Fibroblast of skin of back (primary cell): ENCODE data around the gene EN2.

Experiments used
- DNase-seq: peaks from one replicate; pipeline ENCODE4 v3.0.0-alpha.2; 2013

The EN2 gene

DNA sequence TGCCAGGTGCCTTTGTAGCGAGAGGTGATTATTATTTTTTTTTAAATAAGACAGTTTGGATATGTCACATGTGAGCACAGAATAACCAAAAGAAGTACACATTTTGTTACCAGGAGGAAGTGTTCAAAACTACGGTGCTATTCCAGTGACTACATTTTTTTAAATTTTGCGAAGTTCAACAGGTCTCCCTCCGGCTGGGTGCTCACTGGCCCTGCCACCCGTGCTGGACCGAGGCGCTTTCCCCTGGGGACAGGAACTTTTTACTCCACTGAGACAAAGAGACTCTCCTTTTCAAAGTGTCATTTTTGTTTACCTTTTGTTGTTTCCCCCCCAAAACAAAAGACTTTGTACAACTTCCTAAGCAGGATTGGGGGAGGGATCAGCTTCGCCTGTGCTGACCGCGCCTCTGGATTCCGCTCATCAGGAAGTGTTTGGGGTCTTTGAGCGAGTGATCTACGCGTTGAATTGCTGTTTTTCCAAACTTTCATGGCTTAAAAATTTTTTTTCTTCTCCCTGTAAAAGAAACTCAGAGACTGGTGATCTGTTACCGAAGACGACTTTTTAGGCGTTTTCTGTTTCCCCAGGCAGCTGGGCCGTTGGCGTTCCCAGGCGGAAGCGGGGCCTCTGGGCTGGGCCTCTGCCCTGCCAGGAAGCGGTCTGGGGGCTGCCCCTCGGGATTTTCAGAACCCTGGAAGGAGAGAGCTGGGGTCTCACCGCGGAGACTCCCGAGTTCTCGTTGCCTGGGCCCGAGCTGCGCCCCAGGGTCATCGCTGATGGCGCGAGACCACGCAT, 7.2 kb downstream of the EN2 start:
- no peak for DNase-seq

DNA sequence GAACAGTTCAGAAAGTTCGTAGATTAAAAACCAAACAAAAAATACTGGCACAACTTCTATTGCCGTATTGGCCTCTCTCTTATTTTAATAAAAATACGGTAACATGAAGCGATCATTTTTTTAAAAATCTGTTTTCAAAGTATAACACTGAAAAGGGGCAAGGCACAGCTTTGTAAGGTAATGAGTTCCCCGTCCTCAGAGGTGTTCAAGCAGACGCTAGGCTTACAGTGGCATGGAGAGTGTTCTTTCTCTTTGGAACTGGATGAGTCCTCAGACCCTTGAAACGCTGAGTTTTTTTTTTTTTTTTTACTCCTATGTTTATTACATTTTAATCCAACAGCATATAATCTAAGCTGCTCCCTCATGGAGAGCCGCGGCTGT, 7.8 kb downstream of the EN2 start:
- DNase-seq = no peak

DNA sequence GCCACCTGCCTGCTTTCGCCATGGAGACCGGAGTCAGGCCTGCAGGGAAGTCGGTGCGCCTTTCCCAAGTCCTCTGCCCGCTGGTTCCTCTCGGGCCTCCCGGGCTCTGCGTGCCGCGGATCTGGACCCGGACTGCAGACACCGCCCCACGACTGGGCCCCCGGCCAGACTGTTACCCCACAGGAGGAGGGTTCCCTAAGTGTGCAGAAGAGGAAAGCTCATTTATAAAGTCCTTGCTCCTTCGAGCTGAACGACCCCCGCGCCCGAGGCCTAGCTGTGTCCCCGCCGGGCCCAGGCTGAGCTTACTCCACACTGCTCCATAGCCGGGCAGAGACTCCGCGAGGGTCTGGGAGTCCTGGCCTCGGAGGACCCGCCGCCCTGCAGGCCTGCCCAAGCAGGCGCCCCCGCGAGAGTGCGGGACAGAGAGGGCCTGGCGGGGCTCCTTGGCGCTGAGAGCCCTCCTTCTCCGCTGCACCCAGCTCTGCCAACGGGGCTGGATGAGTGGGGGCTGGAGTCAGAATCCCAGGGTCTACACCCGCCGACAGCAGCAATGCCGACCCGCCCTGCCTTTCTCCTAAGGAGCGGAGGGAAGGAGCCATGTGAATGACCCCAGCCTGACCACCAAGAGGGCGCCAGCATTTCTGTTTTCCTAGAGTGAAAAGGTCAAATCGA, 8.3 kb downstream of the EN2 start:
- DNase-seq = no peak

DNA sequence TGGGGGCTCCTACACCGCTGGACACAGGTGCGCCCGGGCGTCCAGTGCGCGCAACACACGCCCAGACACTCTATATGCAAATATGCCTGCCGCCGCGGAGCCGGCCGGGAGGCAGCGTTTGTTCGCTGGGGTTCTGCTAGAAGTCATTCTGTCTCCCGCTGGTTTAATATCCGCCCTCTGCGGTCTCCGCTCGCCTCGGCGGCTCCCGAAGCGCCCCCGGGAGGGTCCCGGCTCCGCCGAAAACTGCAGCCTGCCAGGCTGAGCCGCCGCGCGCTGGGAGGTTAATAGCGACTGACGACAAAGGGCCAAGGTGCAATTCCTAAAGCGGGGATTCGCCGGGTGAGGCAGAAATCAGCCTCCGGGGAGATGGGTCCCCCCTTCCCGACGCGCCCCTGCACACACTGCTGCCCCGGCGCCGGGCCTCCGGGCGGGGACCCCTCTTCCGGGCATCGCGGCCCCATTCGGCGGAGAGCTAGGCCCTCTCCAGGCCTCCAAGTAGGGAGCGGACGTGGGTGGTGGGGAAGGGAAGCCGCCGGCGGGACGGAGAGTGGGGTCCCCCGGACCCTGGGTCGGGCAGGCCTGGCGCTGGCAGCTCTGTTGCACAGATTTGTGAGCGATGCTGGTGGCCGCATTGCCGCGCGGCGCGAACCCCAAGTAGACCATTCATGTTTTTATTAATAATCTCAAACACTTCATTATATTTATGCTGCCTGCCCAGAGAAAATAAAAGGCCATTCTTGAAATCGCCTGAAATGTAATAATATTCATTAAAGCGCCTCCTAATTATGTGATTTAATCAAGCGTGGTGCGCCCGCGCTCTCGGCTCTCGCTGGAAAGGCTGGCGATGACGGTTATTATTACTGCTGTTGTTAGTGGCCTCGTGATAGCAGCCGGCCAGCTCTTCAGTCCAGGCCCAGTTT, 9.1 kb downstream of the EN2 start:
- no peak for DNase-seq

DNA sequence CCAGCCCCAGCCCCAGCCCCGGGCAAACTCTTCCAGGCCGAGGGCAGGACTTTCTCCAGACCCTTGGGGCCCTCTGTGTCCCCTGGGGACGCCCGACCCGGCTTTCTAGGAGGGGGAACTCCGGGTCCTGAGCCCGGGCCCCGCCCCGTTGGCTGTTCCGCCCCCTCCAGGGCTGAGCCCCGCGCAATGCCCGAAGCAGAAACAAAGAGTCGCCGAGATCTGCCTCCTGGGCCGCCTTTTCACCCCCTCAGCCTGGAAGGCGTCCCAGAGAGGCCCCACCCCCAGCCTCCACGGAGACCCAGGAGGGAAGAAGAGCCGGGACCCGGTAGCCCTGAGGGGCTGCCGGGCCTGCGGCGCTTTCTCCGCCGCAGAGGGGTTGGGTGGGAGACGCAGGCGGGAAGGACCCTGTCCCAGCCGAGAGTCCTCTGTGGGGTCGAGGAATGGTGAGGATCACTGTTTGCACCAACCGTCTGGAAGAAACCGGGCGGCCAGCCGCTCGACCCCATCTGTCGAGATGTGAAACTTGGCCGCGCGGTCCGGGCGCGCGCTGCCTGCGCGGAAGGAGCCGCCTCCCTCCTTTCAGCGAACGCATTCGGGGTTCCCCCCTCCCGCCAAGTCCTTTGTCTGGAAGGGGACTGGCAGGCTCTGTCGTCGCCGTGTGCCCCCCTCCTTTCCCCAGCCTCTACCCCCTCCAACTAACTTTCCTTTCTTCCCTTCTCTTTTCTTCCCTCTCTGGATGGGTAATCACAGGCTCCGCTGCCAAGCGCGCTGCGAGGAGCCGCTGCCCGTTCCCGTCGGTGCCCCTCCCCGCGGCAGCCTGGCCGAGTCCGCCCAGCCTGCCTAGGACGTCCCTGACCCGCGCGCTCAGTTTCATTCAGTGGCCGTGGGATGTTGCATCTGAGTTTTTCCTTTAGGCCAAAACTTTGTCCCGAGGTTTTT, 10.2 kb downstream of the EN2 start:
- no peak for DNase-seq

DNA sequence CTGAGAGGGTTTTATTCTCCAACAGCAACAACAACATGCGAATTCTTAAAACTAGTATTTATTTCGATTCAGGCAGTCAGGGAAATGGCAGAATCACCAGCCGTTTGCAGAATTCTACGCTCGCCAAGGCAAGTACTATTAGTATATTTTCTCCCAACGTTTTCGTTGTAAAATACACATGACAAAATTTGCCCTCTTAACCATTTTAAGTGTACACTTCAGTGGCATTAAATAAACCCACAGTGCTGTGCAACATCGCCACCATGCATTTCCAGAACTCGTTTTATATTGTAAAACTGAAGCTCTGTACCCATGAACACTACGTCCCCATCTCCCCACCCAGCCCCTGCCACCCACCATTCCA, 10.8 kb downstream of the EN2 start:
- no peak for DNase-seq

DNA sequence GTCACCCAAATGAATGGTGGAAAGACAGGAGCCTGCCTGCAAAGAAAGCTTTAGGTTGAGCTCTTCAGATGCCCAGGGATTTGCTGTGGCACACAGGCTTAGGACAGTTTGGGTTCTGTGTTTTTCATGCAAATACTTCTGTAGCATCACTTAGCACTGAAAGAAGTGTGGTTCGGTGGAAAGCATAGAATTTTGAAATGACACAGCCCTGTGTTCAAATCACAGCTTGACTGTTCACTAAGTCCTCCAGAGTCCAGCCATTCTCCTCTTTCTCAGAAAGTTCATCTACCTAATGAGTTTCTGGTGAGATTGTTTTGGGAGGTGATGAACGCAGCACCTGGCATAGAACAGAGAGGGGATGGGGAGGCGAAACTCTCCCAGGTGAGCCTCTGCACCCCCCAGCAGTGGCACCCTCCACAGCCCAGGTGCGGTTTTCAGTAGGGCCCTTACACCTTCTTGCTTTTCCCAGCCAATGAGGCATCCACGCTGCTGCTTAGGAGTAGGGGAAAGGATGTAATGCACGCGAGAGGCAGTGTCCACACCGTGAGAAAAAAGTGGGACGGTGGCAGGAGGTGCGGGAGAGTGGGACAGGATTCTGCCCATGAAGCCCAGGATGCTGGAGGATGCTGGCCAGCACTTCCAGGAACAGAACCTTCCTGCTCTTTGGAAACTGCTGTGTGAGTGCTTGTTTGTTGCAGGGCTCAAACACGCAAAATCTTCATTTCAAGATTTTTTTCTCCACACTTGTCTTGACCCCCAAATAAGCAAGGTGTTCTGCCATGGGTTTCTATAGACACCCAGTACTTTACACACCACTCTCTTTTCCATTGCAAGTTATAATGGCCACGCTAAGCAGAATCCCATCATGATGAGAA, 11.6 kb downstream of the EN2 start:
- DNase-seq = no peak

DNA sequence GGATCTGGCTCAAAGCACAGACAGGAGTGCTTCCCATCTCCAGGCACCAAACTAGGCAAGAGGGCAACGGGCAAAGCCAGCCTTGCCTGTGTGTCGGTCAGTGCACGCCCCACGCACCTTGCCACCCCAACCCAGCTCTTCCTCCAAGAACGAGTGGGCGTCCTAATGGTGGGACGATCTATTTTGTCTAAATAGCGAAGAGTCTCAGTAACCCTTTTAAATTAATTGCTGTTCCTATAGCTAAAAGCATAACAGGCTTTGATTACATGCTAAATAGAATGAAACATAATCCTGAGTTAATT, 12.2 kb downstream of the EN2 start:
- no peak for DNase-seq

DNA sequence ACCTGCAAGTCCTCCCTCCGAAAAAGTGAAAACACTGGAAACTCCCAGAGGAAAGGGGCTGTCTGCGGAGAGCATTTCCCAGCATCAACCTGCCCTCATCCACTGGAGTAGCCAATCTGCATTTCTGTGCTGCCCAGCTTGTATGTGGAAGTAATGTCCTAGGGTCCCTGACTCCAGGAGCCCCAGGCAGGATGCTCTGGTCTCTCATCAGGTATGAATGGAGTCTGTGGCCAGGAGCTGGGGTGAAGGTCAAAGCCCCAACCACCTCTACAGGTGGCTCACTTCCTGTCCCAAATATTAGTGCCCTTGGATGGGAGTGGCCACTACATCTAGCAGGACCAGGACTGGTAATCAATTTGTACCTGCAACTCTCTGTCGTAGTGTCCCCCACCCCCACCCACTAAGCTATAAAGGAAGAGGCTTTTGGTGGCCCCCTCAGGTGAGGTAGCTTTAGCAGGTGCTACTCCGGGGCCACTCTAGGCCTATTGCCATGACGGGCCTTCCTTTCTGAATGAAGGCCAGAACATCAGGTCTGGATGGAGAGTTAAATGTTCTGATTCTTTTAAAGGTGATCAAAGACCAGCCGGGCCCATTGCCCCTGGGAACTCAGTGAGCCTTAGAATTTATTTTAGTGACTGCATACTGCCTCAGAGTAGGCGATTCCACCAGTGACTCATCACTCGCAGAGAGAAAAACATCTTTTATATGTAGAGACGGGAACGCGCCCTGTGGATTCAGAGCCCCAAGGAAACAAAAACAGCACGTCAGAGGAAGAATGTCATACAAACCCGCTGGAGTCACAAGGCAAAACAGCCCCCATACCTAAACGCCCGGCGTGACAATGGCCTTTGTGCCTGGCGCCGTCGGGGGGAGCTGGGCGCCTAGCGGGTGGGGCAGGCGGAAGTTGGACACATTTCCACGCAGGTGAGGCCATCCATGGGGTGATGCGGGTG, 13.0 kb downstream of the EN2 start:
- no peak for DNase-seq

DNA sequence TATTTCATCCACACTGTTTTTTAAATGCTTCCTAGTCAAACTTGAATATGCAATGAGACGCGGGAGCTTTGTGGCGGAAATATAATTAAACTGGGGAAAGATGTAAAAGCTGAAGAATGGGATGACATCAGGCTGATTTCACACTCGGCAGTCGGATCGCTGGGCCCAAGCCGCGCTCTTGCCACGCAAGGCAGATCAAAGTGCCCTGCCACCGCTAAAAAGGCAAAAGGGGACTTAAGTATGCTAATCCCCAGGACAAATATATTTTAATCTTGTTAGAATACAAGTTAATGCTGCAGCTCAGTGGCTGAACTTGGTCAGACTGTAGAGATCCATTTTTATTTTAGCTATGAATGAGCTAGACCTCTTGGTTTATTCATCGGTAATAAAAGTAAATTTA, 13.8 kb downstream of the EN2 start:
- DNase-seq = no peak

DNA sequence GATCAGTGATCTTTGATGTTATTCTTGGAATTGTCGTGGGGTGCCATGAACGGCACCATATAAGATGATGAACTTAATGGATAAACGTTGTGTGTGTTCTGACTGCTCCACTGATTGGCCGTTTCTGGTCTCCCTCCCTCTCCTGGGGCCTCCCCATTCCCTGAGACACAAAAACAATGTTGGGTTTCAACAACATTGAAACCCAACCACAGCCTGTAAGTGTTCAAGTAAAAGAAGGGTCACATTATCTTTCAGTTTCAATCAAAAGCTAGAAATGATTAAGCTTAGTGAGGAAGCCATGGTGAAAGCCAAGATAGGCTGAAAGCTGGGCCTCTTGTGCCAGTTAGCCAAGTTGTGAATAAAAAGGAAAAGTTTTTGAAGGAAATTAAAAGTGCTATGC, 19.5 kb downstream of the EN2 start:
- DNase-seq = no peak

DNA sequence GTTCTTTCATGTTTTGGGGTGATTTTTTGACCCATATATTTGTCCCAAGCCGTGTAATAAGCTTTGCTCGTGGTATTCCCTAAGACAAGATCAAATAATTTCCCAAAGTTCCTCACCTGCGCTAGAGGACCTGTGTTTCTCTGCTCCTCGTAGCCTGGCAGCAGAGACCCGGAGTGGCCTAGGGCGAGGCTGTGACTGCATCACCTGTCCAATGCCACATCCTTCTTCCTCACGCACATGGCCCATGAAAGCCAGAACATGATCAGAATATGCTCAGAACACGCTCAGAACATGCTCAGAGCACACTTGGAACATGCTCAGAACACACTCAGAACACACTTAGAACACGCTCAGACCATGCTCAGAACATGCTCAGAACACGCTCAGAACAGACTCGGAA, 23.8 kb downstream of the EN2 start:
- no peak for DNase-seq

DNA sequence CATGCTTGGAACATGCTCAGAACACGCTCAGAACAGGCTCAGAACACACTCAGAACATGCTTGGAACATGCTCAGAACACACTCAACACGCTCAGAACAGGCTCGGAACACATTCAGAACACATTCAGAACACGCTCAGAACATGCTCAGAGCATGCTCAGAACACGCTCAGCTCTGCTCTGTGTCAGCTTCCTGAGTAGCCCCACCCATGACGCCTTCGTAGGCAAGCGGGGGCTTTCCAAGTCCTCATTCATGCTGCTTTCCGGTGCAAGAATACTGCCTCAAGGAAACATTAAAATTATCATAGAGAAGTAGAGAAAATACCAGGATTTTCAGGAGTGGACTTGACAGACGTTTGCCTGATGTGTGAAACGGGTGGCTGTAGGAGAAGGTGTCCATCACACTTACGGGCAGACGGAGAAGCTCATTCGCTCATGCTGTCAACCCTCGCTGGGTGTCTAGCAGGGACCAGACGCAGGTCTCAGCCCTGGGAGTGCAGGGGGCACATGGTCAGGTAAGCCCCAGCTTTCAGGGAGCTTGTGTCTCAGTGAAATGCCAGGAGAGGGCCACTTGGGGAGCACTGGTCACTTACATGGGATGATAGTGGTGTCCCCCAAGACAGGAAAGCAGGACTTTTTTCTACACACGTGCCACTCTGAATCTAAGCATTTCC, 24.7 kb downstream of the EN2 start:
- no peak for DNase-seq

DNA sequence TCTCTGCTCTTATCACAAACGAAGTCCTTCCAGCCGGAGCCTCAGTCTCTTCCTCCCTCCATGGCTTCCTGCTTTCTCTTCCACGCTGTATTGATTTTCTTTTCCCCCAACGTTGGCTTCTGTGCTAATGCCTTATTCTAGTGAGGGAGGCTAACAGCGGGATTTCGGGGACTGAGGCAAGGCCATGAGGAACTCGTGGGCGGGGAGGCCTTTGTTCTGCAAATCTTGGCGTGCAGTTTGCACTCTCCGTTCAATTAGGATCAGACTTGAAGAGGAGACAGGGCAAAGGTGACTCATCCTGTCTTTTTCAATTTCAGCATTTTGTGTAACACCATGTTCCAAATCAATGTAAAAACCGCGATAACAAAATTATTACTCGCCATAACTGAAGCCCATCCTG, 25.3 kb downstream of the EN2 start:
- DNase-seq = no peak

DNA sequence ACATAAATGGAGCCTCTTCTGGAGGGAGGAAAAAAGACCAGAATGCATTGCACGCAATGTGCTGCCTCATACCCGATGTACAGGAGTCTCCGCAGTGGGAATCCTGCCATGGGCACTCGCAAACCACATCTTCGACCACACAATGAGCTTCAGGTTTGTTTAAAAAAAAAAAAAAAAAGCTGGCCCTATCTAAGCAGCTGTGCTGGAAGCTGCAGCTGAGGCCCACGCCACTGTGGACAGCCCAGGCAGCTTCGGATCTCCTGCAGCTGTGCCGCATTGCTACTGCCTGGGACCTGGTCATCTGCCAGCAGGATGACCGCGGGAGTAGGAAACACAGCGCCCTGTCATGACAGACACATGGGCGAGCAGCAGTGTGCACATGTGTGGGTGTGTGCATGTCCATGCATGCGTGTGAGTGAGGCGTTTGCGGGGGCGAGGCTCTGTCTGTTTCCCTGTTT, 26.0 kb downstream of the EN2 start:
- DNase-seq = no peak

DNA sequence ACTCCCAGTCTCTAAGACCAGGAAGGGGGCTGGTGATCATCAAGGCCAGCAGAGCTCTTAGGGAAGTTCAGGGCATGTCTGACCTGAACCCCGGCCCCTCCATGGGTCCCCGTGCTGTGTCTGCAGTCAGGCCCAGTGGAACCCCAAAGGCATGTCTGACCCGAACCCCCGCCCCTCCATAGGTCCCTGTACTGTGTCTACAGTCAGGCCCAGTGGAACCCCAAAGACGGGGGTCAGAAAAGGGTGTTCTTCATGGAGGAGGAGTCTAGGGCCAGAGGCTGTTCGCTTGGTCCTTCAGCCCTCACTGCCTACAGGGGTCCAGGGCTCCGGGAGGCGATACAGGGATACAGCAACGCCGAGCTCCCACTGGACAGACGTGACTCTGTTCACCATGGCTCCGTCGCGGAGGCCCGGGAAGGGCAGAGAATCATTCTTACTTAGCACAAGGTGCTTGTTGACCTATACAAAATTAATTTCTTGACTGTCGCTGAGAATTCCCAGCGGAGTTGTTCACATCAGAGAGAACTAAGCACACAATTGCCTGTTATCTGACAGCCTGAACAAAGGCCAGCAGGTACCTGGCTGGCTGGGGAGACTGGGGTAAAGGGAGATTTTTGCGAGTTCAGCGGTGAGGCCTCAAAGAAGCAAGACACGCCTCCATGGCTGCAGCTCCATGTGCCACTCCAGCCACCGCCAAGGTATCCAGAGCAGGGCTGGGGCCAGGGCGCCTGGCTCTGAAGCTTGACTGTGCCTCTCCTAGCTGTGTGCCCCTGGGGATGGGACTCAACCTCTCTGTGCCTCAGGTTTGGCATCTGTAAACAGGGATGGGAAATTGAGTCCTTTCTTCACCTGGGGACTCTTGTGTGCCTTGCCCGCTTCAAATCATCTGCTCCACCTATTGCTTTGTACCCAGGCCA, 26.8 kb downstream of the EN2 start:
- no peak for DNase-seq

DNA sequence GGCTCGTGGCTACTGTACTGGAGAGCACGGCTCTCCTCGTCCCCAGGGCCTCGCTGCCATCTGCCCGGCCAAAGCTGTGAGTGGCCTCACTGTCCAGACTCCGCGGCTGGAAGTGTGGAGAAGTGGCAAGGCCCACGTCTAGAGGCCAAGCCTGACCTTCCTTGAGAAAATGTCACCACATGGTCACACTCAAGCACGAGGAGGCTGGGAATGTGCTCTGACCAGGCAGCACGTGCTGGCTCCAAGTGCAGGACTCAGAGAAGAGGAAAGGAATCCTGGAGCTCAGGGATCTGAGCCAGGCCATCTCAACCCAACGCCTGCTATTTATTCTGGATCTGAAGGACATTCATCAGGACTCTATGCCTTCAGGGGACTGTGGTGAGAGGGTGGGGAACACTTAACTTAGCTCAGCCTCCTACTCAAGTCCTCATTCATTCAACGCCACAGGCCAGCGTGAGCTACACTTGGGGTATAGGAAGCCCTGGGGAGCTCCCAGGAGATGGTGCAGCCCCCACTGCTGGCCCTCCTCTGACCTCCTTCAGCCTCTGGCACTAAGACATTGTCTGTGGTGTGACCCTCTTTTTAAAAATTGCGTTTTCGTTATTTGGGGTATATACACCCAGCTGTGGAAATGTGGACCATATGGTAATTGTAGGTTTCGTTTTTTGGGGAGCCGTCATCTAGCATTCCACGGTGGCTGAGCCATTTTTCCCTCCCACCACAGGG, 29.0 kb downstream of the EN2 start:
- no peak for DNase-seq
